ENCODE results near the gene ADCY2. TPM values are rescaled to one million over a fixed set of nuclear protein-coding genes. Genes with fewer than 3 reads are reported as not detected.
"Not testable (repeated sequence)": the region's sequence is repeated elsewhere in the genome, so short reads cannot be mapped to it uniquely, and the experiment has no call there.

The ADCY2 gene
- total RNA-seq, 1 experiment from 2014 or later, result not detected

- Mint-ChIP-seq H3K4me1 (ENCODE audit: low read depth, unreplicated experiment) (no peaks in the 10 kb centered on the region), H3K27me3 (ENCODE audit: unreplicated experiment) (no peaks in the 10 kb centered on the region), H3K27ac (ENCODE audit: unreplicated experiment) (no peak overlapping the region), H3K36me3 (ENCODE audit: insufficient read depth, unreplicated experiment) (no peaks in the 10 kb centered on the region), H3K9me3 (ENCODE audit: low read depth, unreplicated experiment) (peaks cover 2% of the 10 kb centered on the region), H3K4me3 (ENCODE audit: low read depth, unreplicated experiment) (no peak overlapping the region)
- no peak for TF ChIP-seq CTCF (IDR thresholded peaks at IDR 0.05; ENCODE audit: unreplicated experiment)
- intact Hi-C loops (cut with micrococcal nuclease; ENCODE audit: unreplicated experiment), result no loop called here
- DNase-seq, result no peak
- CTCF ChIA-PET, result no interaction called here
- BruUV-seq (replicated peaks), result no TSS peak
These were observed 24.8 kb downstream of the ADCY2 start for GRCh38 chr5:7420510-7421280.

GRCh38 chr5:7422316-7423106 lies 26.6 kb downstream of the ADCY2 start:
- Mint-ChIP-seq H3K9me3 (ENCODE audit: low read depth, unreplicated experiment) (peaks cover 2% of the 10 kb centered on the region), H3K27me3 (ENCODE audit: unreplicated experiment) (no peaks in the 10 kb centered on the region), H3K4me1 (ENCODE audit: low read depth, unreplicated experiment) (no peaks in the 10 kb centered on the region), H3K36me3 (ENCODE audit: insufficient read depth, unreplicated experiment) (no peaks in the 10 kb centered on the region), H3K27ac (ENCODE audit: unreplicated experiment) (no peak overlapping the region), H3K4me3 (ENCODE audit: low read depth, unreplicated experiment) (no peak overlapping the region)
- CTCF ChIA-PET, result no interaction called here
- BruUV-seq (replicated peaks), result no TSS peak
- intact Hi-C loops (cut with micrococcal nuclease; ENCODE audit: unreplicated experiment), result no loop called here
- TF ChIP-seq CTCF (IDR thresholded peaks at IDR 0.05; ENCODE audit: unreplicated experiment), result no peak
- DNase-seq, result no peak

GRCh38 chr5:7423231-7423630 lies 27.3 kb downstream of the ADCY2 start:
- H3K36me3 Mint-ChIP-seq (ENCODE audit: insufficient read depth, unreplicated experiment); H3K4me3 Mint-ChIP-seq (ENCODE audit: low read depth, unreplicated experiment); CTCF ChIA-PET; H3K27ac Mint-ChIP-seq (ENCODE audit: unreplicated experiment); DNase-seq; H3K9me3 Mint-ChIP-seq (ENCODE audit: low read depth, unreplicated experiment); BruUV-seq (replicated peaks); H3K4me1 Mint-ChIP-seq (ENCODE audit: low read depth, unreplicated experiment); intact Hi-C loops (cut with micrococcal nuclease; ENCODE audit: unreplicated experiment); H3K27me3 Mint-ChIP-seq (ENCODE audit: unreplicated experiment): not testable (repeated sequence)

GRCh38 chr5:7425830-7426229 lies 29.9 kb downstream of the ADCY2 start:
- intact Hi-C loops (cut with micrococcal nuclease; ENCODE audit: unreplicated experiment), result no loop called here
- CTCF ChIA-PET, result no interaction called here
- no peaks in the 10 kb centered on the region for H3K36me3 Mint-ChIP-seq (ENCODE audit: insufficient read depth, unreplicated experiment)
- no peaks in the 10 kb centered on the region for H3K27me3 Mint-ChIP-seq (ENCODE audit: unreplicated experiment)
- no peak overlapping the region for H3K27ac Mint-ChIP-seq (ENCODE audit: unreplicated experiment)
- no peaks in the 10 kb centered on the region for H3K4me1 Mint-ChIP-seq (ENCODE audit: low read depth, unreplicated experiment)
- BruUV-seq (replicated peaks), result no TSS peak
- H3K4me3 Mint-ChIP-seq (ENCODE audit: low read depth, unreplicated experiment), result no peak overlapping the region
- H3K9me3 Mint-ChIP-seq (ENCODE audit: low read depth, unreplicated experiment), result peaks cover 5% of the 10 kb centered on the region
- no peak for DNase-seq
- no peak for TF ChIP-seq CTCF (IDR thresholded peaks at IDR 0.05; ENCODE audit: unreplicated experiment)

- H3K4me1 Mint-ChIP-seq (ENCODE audit: low read depth, unreplicated experiment), result no peaks in the 10 kb centered on the region
- H3K27ac Mint-ChIP-seq (ENCODE audit: unreplicated experiment), result no peak overlapping the region
- H3K27me3 Mint-ChIP-seq (ENCODE audit: unreplicated experiment), result no peaks in the 10 kb centered on the region
- CTCF ChIA-PET, result no interaction called here
- peaks cover 4% of the 10 kb centered on the region for H3K9me3 Mint-ChIP-seq (ENCODE audit: low read depth, unreplicated experiment)
- TF ChIP-seq CTCF (IDR thresholded peaks at IDR 0.05; ENCODE audit: unreplicated experiment), result no peak
- no peak for DNase-seq
- H3K36me3 Mint-ChIP-seq (ENCODE audit: insufficient read depth, unreplicated experiment), result no peaks in the 10 kb centered on the region
- BruUV-seq (replicated peaks), result no TSS peak
- intact Hi-C loops (cut with micrococcal nuclease; ENCODE audit: unreplicated experiment), result no loop called here
- H3K4me3 Mint-ChIP-seq (ENCODE audit: low read depth, unreplicated experiment), result no peak overlapping the region
These were observed 30.3 kb downstream of the ADCY2 start for GRCh38 chr5:7426284-7426683.
